ENCODE results near the gene MAN2C1. TPM values are rescaled to one million over a fixed set of nuclear protein-coding genes. Genes with fewer than 3 reads are reported as not detected.

MAN2C1 gene
- total RNA-seq, 6 experiments from 2014 or later = 45.4 to 120 (median 79.1) TPM

DNA sequence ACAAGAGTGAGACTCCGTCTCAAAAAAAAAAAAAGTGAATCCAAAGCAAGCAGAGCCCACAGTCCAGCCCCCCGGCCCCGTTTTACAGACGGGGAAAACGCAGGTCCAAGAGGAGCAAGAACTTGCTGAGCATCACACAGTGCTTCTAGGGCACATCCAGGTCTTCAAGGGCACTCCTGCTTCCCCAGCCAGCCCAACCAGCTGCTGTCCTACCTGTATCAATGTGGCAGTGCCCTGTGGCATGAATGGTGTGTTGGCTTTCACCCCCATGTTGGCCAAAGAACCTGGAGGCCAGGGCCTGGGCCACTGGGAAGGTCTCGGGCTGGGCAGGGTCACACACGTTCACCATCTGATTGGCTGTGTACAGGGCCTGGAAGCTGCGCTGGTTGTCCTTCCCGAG is 4.6 kb downstream of the MAN2C1 start:
- TF ChIP-seq POLR2A (IDR thresholded peaks at IDR 0.05) = no peak
- TF ChIP-seq, protein P1, sequence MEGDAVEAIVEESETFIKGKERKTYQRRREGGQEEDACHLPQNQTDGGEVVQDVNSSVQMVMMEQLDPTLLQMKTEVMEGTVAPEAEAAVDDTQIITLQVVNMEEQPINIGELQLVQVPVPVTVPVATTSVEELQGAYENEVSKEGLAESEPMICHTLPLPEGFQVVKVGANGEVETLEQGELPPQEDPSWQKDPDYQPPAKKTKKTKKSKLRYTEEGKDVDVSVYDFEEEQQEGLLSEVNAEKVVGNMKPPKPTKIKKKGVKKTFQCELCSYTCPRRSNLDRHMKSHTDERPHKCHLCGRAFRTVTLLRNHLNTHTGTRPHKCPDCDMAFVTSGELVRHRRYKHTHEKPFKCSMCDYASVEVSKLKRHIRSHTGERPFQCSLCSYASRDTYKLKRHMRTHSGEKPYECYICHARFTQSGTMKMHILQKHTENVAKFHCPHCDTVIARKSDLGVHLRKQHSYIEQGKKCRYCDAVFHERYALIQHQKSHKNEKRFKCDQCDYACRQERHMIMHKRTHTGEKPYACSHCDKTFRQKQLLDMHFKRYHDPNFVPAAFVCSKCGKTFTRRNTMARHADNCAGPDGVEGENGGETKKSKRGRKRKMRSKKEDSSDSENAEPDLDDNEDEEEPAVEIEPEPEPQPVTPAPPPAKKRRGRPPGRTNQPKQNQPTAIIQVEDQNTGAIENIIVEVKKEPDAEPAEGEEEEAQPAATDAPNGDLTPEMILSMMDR (IDR thresholded peaks at IDR 0.05) = no peak
- H3K27me3 ChIP-seq = no peaks in the 10 kb centered on the region
- peaks cover 0 to 55% (median 21%) of the 10 kb centered on the region in 4 donors for H3K36me3 ChIP-seq
- H3K27ac ChIP-seq = no peak overlapping the region
- WGBS (ENCODE audit: insufficient coverage, low coverage, low lambda C conversion rate, missing lambda C conversion rate) = no CpG with 5 or more reads among the region's 9 CpGs
- intact Hi-C loops (cut with DNase I) = no loop called here
- H3K9me3 ChIP-seq = no peaks in the 10 kb centered on the region
- DNase-seq (no peak), ATAC-seq (no peak)
- H3K4me1 ChIP-seq = peaks cover 0 to 9% (median 2%) of the 10 kb centered on the region in 4 donors
- no peak overlapping the region for H3K4me3 ChIP-seq

DNA sequence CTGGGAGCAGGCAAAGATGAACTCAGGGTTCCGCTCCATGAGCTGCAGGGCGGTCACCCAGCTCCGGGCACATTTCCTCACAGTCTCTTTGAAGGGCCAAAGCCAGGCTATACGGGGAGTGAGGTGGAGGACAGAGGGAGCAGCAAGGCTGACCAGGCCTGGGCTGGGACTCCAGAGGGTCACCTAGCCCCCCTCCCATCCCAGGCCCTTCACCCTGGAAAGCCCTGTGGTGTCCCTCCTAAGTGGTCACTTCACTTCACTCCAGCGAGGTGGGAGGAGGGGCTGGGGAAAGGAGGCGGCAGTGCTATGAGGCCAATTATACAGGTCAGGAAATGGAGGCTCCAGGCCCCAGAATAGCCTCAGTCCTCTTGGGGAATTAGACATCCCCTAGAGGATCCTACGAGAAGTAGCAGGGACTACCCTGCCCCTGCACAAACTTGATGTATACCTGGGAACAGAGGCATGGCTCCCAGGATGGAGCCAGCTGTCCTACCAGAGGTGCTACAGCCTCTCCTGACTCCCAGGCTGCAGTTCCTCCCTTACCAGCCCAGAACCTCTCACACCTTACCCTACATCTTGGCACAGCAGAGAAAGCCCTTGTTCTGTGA is 5.7 kb downstream of the MAN2C1 start:
- intact Hi-C loops (cut with DNase I) = no loop called here
- H3K36me3 ChIP-seq = peaks cover 0 to 57% (median 21%) of the 10 kb centered on the region in 4 donors

GRCh38 chr15:75361989-75362641 is 6.3 kb downstream of the MAN2C1 start:
- no peaks in the 10 kb centered on the region for H3K27me3 ChIP-seq
- H3K36me3 ChIP-seq = peaks cover 0 to 57% (median 21%) of the 10 kb centered on the region in 4 donors
- H3K4me1 ChIP-seq = peaks cover 0 to 3% (median 0%) of the 10 kb centered on the region in 4 donors
- no peak overlapping the region for H3K27ac ChIP-seq
- H3K4me3 ChIP-seq = no peak overlapping the region
- intact Hi-C loops (cut with DNase I) = no loop called here
- no peaks in the 10 kb centered on the region for H3K9me3 ChIP-seq
- WGBS (ENCODE audit: insufficient coverage, low coverage, low lambda C conversion rate, missing lambda C conversion rate) = no CpG with 5 or more reads among the region's 13 CpGs
- DNase-seq (no peak), ATAC-seq (no peak)
- no peak for TF ChIP-seq POLR2A (IDR thresholded peaks at IDR 0.05)
- TF ChIP-seq, protein P1 (IDR thresholded peaks at IDR 0.05) = no peak

More for the DNA sequence above, 5.7 kb downstream of the MAN2C1 start:
- Histone ChIP-seq H3K4me1 (peaks cover 0 to 9% (median 2%) of the 10 kb centered on the region in 4 donors), H3K27me3 (no peaks in the 10 kb centered on the region), H3K27ac (no peak overlapping the region), H3K9me3 (no peaks in the 10 kb centered on the region), H3K4me3 (no peak overlapping the region)
- no CpG with 5 or more reads among the region's 7 CpGs for WGBS (ENCODE audit: insufficient coverage, low coverage, low lambda C conversion rate, missing lambda C conversion rate)
- DNase-seq = no peak
- TF ChIP-seq, protein P1 (IDR thresholded peaks at IDR 0.05) = no peak
- no peak for TF ChIP-seq POLR2A (IDR thresholded peaks at IDR 0.05)
- ATAC-seq = no peak

GRCh38 chr15:75361361-75361988 is 6.9 kb downstream of the MAN2C1 start:
- Histone ChIP-seq H3K4me1 (no peaks in the 10 kb centered on the region), H3K36me3 (peaks cover 0 to 56% (median 21%) of the 10 kb centered on the region in 4 donors), H3K27me3 (no peaks in the 10 kb centered on the region), H3K27ac (no peak overlapping the region), H3K4me3 (no peak overlapping the region), H3K9me3 (no peaks in the 10 kb centered on the region)
- intact Hi-C loops (cut with DNase I) = no loop called here
- no CpG with 5 or more reads among the region's 10 CpGs for WGBS (ENCODE audit: insufficient coverage, low coverage, low lambda C conversion rate, missing lambda C conversion rate)
- TF ChIP-seq POLR2A (IDR thresholded peaks at IDR 0.05) = no peak
- TF ChIP-seq, protein P1 (IDR thresholded peaks at IDR 0.05) = no peak
- no peak for DNase-seq
- ATAC-seq = no peak
